Forelimb muscle (tissue), 1 donor: ENCODE results near the gene GPR3. TPM values are rescaled to one million over a fixed set of nuclear protein-coding genes. Genes with fewer than 3 reads are reported as not detected.

Experiments
- DNase-seq: peaks from one replicate; pipeline ENCODE4 v3.0.0-alpha.2; 2013; ENCODE audit warnings: low read depth
- polyA plus RNA-seq: library from polyadenylated mRNA; unstranded; fragments of 120-200 nt; gene quantifications from one replicate; pipeline ENCODE4 v1.2.1, GENCODE V29; 2013; ENCODE audit not compliant: insufficient read length

The GPR3 gene
- polyA plus RNA-seq, 1 donor, result 0.75 TPM

DNA sequence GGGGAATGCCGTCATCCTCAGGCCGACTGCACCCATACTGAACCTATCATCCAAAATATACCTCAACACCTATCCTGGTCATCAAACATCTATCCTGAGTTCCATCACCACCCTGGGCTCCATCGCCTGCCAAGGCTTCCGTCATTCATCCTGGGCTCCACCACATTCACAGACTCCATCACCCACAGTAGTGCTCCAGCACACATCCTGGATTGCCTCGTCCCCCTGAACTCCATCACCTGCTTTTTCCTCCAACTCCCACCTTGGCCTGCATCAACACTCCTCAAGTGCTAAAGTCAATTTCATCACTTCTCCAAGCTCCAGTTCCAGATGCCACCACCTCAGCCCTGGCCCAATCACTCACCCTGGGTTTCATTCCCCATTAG lies 33.5 kb upstream of the GPR3 start:
- DNase-seq, result no peak

GRCh38 chr1:27359822-27360158 lies 32.6 kb upstream of the GPR3 start:
- DNase-seq, result no peak

- no peak for DNase-seq
These were observed 32.0 kb upstream of the GPR3 start for GRCh38 chr1:27360159-27361043.

GRCh38 chr1:27361044-27361402 lies 31.4 kb upstream of the GPR3 start:
- no peak for DNase-seq

DNA sequence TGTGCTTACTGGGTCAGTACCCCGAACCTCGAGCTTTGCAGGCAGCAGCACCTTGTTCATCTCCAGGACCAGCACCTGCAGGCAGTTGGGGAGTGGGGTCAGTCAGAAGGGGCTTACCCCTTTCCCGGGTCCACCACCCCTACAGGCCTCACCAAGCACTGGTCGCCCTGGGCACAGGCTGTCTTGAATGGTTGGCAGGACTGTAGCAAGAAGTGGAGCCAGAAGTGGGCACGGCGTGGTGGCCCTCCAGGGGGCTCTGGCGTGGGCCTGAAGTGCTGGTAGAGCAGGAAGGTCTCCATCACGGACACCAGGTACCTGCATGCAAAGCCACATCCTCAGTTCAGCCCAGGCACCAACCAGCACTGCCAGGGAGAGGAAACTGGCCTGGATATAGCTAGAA lies 30.9 kb upstream of the GPR3 start:
- DNase-seq, result no peak

GRCh38 chr1:27363766-27364695 lies 28.4 kb upstream of the GPR3 start:
- no peak for DNase-seq

- DNase-seq, result no peak
These were observed 27.6 kb upstream of the GPR3 start for GRCh38 chr1:27364696-27365371.

DNA sequence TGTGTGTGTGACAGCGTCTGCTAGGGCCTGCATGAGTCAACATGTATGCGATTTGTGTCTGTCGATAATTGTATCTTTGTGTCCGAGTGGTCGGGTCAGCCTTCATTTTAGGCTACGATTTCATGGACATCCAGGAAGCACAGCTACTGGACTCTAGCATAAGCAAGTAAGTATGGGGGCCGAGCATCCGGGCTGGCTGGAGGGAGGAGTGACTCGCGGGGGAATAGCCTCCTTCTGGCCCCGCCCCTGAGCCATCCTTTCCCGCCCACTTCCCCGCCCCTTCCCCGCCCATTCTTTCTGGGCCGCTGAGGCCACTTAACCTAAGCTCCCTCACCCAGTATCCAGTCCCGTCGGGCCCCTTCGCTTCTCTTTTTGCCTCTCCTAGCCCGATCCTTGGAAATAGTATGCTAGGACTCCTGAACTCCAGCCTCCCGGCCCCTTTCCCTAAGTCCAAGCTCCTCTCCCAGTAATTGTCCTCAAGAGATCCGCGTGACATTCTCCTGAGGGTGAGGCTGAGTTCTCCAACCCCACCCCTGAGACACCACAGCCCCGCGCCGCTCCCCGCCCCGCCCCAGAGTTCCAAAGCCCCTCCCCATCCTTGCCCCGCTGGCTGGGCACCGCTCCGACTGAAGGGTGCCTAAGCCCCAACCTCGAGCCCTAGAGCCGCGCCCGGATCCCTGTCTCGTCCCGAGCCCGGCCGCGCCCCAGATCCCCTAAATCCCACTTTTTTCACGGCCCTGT lies 26.9 kb upstream of the GPR3 start:
- no peak for DNase-seq

- no peak for DNase-seq
These were observed 26.4 kb upstream of the GPR3 start for GRCh38 chr1:27366113-27366410.

DNA sequence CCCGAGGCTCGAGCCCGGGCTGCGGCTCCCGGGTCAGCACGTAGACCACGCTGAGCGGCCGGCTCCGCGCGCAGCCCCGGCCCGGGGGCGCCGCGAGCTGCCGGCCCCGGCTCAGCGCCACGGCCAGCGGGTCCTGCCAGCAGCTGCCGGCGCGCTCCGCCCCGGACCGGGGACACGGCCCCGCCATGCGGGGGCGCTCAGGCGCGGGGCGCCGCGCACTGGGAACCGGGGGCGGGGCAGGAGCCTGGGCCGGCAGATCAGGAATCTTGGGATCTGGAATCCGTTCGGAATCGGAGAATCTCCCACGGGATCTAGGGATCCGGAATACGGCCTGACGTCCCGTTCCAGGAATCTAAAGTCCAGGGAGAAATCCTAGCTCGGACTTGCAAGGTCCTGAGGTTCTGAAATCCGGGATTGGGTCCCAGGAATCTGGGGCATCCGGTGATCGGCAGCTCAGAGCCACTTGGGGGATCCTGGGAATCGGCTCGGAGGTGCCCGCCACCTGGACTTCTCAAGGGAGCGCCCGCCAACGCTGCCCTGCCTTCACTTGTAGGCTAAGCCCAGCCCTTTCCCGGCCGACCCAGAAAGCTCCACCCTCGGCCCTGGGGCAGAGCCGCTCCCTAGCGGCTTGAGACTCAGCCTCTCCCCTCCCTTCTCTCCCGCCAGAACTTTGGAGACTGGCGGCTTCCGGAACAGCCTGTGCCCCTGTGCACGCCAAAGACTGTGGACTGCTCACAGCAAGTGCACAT lies 25.8 kb upstream of the GPR3 start, which contains the start of gene MAP3K6:
MAP3K6 (minus strand) TSS at position 551 of the 749 bp plus-strand sequence; CDS start at position 187, 364 bp downstream.
- DNase-seq, result no peak

- DNase-seq, result no peak
These were observed 25.2 kb upstream of the GPR3 start for GRCh38 chr1:27367160-27367650.

- no peak for DNase-seq
These were observed 23.4 kb upstream of the GPR3 start for GRCh38 chr1:27368869-27369582.

GRCh38 chr1:27372022-27372807 lies 20.2 kb upstream of the GPR3 start:
- DNase-seq, result no peak

GRCh38 chr1:27372808-27373690 lies 19.4 kb upstream of the GPR3 start:
- no peak for DNase-seq

GRCh38 chr1:27374362-27375086 lies 17.9 kb upstream of the GPR3 start, which contains the start of gene FCN3:
TSS of gene FCN3 (minus strand) at chr1:27374824. CDS start at chr1:27374818, 6 bp downstream.
- no peak for DNase-seq

GRCh38 chr1:27377760-27378495 lies 14.5 kb upstream of the GPR3 start:
- DNase-seq, result no peak
